NCI-H2227 (cell line): Measurements from ENCODE around the gene TNFRSF6B.
A peak's percentile ranks its signal among the peaks of the same experiment; 100 is the strongest.

ENCODE experiments used
- DNase-seq: peaks from one replicate; lab custom pipeline; 2025; ENCODE audit not compliant: unreplicated experiment; lab: John Stamatoyannopoulos, UW

Gene TNFRSF6B

GRCh38 chr20:63735859-63736718 lies 39.6 kb downstream of the TNFRSF6B start, which contains the start of gene LIME1:
TSS of gene LIME1 (plus strand) at chr20:63736664. CDS start at chr20:63737550, 886 bp downstream.
- DNase-seq = no peak

GRCh38 chr20:63736893-63737694 lies 40.6 kb downstream of the TNFRSF6B start:
- DNase-seq = no peak

DNA sequence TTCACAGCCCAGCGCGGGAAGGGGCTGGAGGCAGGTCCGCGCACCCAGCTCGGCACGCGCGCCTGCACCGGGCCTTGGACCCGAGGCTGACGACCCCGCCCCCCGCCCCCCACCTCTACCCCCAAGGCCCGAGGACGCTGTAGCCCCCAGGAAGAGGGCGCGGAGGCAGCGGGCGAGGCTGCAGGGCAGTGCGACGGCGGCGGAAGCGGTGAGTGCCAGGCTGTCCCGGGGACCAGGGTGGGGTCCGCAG lies 41.2 kb downstream of the TNFRSF6B start:
- DNase-seq = no peak

- DNase-seq = no peak
Measured at GRCh38 chr20:63737945-63738686, 41.7 kb downstream of the TNFRSF6B start.

DNA sequence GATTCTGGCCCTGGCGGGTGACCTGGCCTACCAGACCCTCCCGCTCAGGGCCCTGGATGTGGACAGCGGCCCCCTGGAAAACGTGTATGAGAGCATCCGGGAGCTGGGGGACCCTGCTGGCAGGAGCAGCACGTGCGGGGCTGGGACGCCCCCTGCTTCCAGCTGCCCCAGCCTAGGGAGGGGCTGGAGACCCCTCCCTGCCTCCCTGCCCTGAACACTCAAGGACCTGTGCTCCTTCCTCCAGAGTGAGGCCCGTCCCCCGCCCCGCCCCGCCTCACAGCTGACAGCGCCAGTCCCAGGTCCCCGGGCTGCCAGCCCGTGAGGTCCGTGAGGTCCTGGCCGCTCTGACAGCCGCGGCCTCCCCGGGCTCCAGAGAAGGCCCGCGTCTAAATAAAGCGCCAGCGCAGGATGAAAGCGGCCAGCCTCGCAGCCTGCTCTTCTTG lies 42.3 kb downstream of the TNFRSF6B start:
- DNase-seq = peak; percentile 69

DNA sequence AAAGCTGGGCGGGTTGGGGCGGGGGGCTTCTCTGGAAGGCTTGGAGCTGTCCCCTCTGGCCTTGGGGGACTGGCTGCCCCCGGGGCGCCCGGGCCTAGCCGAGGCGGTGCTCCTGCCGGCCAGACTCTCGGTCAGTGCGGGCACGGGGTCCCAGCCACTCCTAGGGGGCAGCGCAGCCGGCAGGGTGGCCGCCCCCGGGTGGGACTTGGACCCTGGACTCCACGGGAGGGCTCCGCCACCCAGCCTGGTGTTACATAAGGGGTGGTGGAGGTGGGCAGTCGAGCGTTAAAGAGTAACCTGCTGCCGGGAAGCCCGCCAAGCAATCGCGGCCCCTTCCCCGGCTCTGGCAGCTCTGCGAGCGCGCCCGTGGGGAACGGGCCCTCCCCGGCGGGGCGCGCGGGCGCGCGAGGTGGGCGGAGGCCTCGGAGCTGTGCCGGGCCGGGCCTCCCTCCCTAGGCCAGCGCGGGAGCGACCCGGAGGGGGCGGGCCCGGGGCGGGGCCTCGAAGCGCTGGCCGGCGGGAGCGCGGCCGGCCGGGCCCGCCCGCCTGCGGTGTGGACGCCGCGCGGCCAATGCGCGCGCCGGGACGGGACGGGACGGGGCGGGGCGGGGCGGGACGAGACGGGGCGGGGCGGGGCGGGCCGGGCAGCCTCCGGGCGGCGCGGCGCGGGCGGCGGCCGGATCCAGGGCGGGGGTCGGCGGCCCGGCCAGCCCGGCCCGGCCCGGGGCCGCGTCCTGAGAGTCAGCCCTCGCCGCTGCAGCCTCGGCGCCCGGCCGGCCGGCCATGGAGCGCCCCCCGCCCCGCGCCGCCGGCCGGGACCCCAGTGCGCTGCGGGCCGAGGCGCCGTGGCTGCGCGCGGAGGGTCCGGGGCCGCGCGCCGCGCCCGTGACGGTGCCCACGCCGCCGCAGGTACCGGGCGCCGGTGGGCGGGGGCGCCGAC lies 42.9 kb downstream of the TNFRSF6B start, which contains the start of gene SLC2A4RG:
TSS of gene SLC2A4RG (plus strand) at position 647 of the 940 bp plus-strand sequence. CDS start at position 784, 137 bp downstream.
- peak; percentile 93 for DNase-seq

DNA sequence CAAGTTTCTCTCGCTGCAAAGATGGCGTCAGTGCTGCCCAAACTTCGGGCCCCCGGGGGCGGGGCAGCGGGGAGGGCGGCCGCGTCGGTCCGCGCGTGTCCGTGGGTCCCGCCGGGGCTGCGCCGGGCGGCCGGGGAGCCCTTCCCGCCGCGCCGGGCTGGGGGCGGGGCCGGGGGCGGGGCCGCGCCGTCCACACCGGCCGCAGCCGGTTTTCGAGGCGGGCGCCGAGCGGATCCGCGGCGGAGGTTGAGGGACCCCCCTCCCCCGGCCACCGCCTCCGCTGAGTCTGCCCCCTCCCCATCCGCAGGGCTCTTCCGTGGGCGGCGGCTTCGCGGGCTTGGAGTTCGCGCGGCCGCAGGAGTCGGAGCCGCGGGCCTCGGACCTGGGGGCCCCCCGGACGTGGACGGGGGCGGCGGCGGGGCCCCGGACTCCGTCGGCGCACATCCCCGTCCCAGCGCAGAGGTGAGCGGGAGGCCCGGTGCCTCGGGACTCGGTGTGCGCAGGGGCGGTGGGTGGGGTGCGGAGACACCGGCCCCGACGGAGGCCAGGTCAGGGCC lies 43.7 kb downstream of the TNFRSF6B start:
- DNase-seq = peak; percentile 81

GRCh38 chr20:63740627-63741353 lies 44.3 kb downstream of the TNFRSF6B start:
- DNase-seq = peak; percentile 82

DNA sequence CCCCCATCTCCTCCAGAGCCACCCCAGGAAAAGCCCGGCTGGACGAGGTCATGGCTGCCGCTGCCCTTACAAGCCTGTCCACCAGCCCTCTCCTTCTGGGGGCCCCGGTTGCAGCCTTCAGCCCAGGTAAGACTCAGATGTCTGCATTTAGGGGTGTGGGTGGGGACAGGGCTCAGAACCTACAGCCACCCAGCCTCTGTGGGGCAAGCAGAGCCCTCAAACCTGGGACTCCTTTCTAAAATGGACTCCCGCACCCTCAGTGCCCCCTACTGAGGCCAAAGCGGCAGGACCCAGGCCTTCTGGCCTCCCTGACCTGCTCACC lies 44.9 kb downstream of the TNFRSF6B start:
- DNase-seq = no peak

DNA sequence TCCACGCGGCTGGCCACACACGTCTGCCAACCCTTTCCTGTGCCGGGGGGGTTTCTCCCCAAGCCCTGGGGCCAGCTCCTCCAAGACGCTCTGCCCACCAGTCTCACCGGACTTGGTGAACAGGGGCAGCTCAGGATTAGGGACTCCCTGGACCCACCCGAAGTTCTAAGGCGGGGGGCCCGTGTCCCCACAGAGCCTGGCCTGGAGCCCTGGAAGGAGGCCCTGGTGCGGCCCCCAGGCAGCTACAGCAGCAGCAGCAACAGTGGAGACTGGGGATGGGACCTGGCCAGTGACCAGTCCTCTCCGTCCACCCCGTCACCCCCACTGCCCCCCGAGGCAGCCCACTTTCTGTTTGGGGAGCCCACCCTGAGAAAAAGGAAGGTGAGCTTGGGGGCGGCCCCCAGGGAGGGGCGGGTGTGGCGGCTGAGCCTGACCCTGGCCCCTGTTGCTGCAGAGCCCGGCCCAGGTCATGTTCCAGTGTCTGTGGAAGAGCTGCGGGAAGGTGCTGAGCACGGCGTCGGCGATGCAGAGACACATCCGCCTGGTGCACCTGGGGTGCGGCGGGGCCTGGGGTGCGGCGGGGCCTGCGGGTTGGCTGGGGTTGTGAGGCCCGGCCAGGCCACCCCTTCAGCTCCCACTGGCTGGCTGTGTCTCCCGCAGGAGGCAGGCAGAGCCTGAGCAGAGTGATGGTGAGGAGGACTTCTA lies 45.4 kb downstream of the TNFRSF6B start:
- DNase-seq = no peak

DNA sequence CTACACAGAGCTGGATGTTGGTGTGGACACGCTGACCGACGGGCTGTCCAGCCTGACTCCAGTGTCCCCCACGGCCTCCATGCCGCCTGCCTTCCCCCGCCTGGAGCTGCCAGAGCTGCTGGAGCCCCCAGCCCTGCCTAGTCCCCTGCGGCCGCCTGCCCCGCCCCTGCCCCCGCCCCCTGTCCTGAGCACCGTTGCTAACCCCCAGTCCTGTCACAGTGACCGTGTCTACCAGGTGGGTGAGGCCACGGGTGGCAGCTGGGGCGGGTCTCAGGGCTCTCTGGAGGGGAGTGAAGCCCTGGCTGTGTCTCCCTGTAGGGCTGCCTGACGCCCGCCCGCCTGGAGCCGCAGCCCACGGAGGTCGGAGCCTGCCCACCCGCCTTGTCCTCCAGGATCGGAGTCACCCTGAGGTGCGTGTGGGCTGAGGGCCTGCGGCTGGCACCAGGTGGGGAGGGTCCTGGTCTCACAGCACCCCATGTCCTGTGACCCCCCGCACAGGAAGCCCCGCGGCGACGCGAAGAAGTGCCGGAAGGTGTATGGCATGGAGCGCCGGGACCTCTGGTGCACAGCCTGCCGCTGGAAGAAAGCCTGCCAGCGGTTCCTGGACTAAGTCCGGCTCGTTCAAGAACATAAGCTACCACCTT lies 46.1 kb downstream of the TNFRSF6B start:
- DNase-seq = no peak

DNA sequence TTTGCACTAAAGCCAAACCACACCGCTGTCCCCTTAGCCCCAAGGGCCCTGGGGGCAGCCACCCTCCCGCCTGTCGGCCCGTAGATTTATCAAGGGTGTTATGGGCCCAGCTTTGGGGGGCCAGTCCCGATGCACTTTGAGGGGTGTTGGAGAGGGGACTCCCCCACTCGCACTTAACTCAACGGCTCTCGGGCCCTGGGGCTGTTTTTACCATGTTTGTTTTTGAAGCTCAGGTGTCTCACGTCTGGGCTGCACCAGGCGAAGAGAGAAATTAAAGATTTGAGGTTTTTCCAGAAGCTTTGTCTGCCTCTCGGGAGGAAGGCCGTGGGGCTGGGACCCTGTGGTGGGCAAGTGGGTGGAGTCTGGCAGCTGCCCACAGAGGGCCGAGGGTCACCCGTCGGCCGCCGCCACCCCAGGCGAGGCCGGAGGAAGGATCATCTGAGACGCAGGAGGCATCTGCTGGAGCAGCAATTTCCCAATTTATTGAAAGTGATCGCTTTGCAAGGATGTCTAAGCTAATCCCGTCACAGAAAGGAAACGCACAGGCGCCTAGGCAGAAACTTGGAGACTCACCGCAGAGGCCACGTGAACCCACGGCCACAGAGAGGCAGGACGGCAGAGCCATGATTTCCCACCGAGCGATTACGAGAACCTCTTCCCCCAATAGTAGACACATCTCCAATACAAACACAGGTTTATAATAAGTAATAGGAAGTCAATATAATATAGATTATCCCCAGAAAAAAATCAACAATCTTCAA lies 46.9 kb downstream of the TNFRSF6B start:
- DNase-seq = no peak

- no peak for DNase-seq
Measured at GRCh38 chr20:63744158-63744557, 47.7 kb downstream of the TNFRSF6B start.

GRCh38 chr20:63744574-63745423 lies 48.3 kb downstream of the TNFRSF6B start:
- DNase-seq = no peak

GRCh38 chr20:63745424-63745805 lies 49.0 kb downstream of the TNFRSF6B start:
- DNase-seq = no peak

DNA sequence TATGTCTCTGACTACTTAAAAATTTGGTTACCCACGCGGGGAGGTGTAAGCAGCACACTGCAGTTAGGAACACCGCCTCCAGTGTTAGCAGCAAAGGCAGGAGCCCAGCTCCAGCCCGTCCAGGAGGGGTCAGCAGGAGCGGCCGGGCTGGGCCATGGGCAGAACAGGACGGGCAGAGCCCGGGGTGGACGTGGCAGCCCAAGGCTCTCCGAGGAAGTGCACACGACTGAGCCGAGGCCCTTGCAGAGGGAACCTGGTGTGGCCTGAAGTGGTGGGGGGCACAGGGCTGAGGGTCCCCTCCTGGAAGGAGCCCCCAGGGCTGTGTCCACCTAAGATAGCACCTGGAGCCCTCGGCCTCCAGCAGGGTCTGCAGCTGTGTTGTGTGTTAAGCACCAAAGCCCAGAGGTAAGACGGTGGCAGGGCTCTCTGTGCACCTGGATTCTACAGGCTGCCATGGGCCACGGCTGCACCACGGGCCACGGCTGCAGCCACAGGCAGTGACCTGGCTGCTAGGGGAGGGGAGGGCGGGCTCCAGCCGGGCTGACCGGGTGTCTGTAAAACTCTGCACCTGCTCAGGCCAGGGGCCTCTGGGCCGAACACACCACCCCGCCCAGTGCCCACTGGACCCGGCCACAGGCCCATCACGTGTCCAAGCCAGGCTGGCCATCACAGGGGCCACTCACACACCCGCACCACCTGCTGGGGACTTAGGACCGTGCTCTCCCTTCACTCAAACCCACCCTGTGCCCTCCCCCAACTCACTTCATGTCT lies 49.7 kb downstream of the TNFRSF6B start:
- no peak for DNase-seq
